HAP-1 (cell line): ENCODE data around the gene SLC6A13.

Source experiments
- DNase-seq, 2 experiments: peaks; one replicate each; pipeline ENCODE4 v3.0.0-alpha.2; 2016 to 2020; ENCODE audit warnings: low spot score in 2 of 2
- H3K27me3 ChIP-seq: fragments of 250-450 bp; sonication (Bioruptor Pico); 2 replicates; pipeline ENCODE4 v1.5.1; 2020; ENCODE audit warnings: low read depth, mild to moderate bottlenecking, moderate library complexity
- H3K36me3 ChIP-seq: fragments of 250-450 bp; sonication (Bioruptor Pico); replicated peaks from 2 replicates; pipeline ENCODE4 v1.5.1; 2020; ENCODE audit warnings: mild to moderate bottlenecking
- H3K4me1 ChIP-seq: fragments of 250-450 bp; sonication (Bioruptor Pico); 2 replicates; pipeline ENCODE4 v1.5.1; 2020; ENCODE audit warnings: mild to moderate bottlenecking
- H3K4me3 ChIP-seq: fragments of 250-450 bp; sonication (Bioruptor Pico); 2 replicates; pipeline ENCODE4 v1.5.1; 2020; ENCODE audit warnings: mild to moderate bottlenecking, moderate library complexity
- H3K9me3 ChIP-seq: fragments of 250-450 bp; sonication (Bioruptor Pico); 2 replicates; pipeline ENCODE4 v1.5.1; 2020; ENCODE audit warnings: mild to moderate bottlenecking, moderate library complexity
- in situ Hi-C: fragments of 300-500 bp; cut with MboI; formaldehyde crosslinking; loops from 3 replicates; pipeline ENCODE4 v1.14.3; 2020; ENCODE audit warnings: low sequenced_read_pairs, inconsistent platforms, mixed read lengths

SLC6A13 gene

DNA sequence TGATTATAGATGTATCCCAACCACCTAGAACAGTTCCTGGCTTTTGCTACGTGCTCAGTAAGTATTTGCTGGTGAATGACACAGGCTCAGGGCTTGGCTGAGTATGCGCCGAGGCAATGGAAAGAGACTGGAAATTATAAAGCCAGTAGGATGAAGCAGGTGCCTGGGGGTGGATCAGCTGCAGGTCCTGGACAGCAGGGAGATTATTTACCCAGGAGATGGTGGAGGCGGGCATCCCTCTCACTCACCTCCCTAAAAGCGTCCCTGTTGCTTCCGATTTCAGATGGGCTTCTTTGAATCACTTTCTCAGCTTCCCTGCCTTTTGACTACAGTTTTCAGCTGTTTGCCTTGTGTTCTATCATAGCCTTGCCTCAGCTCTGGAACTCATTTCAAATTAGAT is 6.4 kb downstream of the SLC6A13 start:
- Histone ChIP-seq H3K4me3 (no peak overlapping the region), H3K4me1 (no peaks in the 10 kb centered on the region), H3K27me3 (peaks cover 5% of the 10 kb centered on the region), H3K9me3 (no peaks in the 10 kb centered on the region), H3K36me3 (no peaks in the 10 kb centered on the region)
- DNase-seq: no peak
- in situ Hi-C loops: no loop called here

DNA sequence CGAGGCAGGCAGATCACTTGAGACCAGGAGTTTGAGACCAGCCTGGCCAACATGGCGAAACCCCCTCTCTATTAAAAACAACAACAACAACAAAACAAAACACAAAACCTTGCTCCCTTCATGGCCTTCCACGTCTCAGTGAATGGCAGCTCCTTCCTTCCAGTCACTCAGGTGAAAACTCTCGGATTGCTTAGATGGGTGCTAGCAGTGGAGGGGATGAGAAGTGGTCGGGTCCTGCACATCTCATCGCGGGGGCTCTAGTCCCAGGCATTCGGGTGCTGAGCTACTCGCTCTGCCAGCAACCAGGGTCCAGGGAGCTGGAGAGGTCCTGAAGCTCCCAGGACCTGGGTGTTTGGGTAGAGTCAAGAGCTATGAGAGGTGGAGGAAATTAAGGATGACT is 7.7 kb downstream of the SLC6A13 start:
- H3K36me3 ChIP-seq: no peaks in the 10 kb centered on the region
- in situ Hi-C loops: no loop called here
- peaks cover 3% of the 10 kb centered on the region; the same call in 1 of the 2 replicates for H3K27me3 ChIP-seq
- no peak for DNase-seq
- H3K4me3 ChIP-seq: no peak overlapping the region
- H3K4me1 ChIP-seq: no peaks in the 10 kb centered on the region
- no peaks in the 10 kb centered on the region for H3K9me3 ChIP-seq

DNA sequence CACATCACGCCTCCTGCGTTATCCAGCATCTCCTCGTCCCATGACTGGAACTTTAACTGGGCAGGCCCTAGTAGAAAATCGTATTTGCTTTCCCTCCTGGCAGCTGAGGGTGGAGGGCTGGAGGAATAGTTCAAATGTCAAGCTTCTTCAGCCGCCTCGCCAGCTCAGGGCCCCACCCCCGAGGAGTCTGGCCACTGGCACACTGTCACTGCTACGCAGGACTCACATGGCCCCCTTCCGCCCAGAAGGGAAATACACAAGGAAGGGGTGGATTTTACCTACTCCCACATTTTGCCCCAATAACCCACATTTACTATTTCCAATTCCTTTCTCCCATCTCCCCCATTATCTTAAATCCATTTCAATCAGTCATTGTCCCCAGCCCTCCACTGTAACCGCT is 8.6 kb downstream of the SLC6A13 start:
- H3K4me1 ChIP-seq: no peaks in the 10 kb centered on the region
- no peaks in the 10 kb centered on the region for H3K27me3 ChIP-seq
- H3K9me3 ChIP-seq: no peaks in the 10 kb centered on the region
- H3K36me3 ChIP-seq: no peaks in the 10 kb centered on the region
- DNase-seq: no peak
- H3K4me3 ChIP-seq: no peak overlapping the region
- in situ Hi-C loops: no loop called here

DNA sequence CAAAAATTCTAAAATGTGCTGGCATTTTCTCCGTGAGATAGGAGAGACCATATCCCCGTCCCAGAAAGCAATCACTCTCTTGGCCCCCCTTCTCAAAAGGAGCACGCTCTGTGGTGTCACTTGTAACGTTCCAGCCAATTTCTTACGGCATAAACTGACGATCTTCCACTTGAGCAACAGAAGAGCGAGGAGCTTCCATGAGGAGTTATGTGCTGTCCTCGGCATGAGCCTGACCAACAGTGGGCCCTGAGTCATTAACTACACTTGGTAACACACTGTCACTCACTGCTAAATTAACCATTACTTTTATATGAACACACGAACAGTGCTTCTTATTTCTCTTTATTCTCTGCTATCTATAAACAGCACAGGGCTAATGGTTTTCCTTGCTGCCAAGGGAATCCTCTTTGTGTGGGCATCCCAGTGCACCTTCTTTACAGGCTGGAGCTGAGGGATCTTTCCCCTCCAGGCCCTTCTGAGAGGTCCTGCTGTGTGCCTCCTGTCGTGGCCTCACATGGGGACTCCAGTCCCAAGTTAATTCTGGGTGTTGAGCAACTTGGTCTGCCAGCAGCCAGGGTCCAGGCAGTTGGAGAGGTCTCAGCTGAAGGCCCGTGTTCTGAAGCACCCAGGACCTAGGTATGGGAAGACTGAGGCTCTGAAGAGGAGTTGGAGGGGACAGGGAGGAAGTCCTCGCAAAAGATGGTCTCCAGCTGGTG is 9.4 kb downstream of the SLC6A13 start:
- in situ Hi-C loops: no loop called here
- Histone ChIP-seq H3K4me1 (no peaks in the 10 kb centered on the region), H3K4me3 (no peak overlapping the region), H3K27me3 (no peaks in the 10 kb centered on the region), H3K36me3 (no peaks in the 10 kb centered on the region), H3K9me3 (no peaks in the 10 kb centered on the region)
- no peak for DNase-seq

DNA sequence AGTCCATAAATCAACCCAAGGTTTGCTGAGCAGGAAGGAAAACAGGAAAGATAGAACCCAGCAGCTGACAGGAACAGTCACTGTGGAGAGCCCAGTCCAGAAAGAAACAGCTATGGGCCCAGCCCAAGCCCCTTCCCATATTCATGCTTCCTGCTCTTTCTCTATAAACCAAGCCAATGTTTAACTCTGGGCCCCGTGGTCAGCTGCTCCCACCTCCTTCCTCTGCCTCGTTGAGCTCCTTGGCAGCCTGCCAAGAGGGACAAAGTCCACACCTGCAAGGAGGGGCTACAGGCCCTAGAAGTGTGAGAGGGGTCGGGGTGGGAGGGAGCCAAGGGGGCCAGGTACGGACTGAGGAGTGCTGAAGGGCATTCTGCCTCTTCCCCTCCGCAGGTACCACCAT is 10.0 kb downstream of the SLC6A13 start:
- Histone ChIP-seq H3K4me3 (no peak overlapping the region), H3K9me3 (no peaks in the 10 kb centered on the region), H3K36me3 (no peaks in the 10 kb centered on the region), H3K4me1 (no peaks in the 10 kb centered on the region), H3K27me3 (no peaks in the 10 kb centered on the region)
- in situ Hi-C loops: no loop called here
- DNase-seq: no peak

GRCh38 chr12:247271-247670 is 15.4 kb downstream of the SLC6A13 start:
- in situ Hi-C loops: no loop called here
- no peak for DNase-seq
- Histone ChIP-seq H3K4me3 (no peak overlapping the region), H3K36me3 (no peaks in the 10 kb centered on the region), H3K27me3 (no peaks in the 10 kb centered on the region), H3K4me1 (no peaks in the 10 kb centered on the region), H3K9me3 (no peaks in the 10 kb centered on the region; the same call in 1 of the 2 replicates)

DNA sequence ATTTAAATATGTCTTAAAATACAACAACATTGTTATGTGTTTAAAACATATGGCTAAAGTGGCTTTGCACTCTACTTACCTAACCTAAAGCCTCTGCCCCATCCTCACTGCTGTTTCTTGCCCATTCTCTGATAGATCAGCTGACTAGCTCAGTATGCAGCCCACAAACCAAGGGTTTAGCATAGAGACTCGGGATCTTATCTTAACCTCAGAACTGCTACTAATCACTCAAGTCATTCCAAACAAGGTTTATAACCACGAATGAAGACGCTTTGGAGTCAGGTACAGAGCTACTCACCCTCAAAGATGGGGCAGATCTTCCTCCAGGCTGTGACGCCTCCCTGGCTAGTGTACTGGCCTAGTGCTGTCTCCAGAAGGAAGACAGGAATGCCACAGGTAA is 19.3 kb downstream of the SLC6A13 start:
- DNase-seq: no peak
- no peaks in the 10 kb centered on the region for H3K27me3 ChIP-seq
- in situ Hi-C loops: no loop called here
- no peaks in the 10 kb centered on the region for H3K4me1 ChIP-seq
- no peak overlapping the region for H3K4me3 ChIP-seq
- H3K9me3 ChIP-seq: no peaks in the 10 kb centered on the region; the same call in 1 of the 2 replicates
- H3K36me3 ChIP-seq: no peaks in the 10 kb centered on the region

GRCh38 chr12:242496-242895 is 20.1 kb downstream of the SLC6A13 start:
- Histone ChIP-seq H3K9me3 (no peaks in the 10 kb centered on the region; the same call in 1 of the 2 replicates), H3K4me3 (no peak overlapping the region), H3K4me1 (no peaks in the 10 kb centered on the region), H3K36me3 (no peaks in the 10 kb centered on the region), H3K27me3 (no peaks in the 10 kb centered on the region)
- DNase-seq: no peak
- in situ Hi-C loops: no loop called here

DNA sequence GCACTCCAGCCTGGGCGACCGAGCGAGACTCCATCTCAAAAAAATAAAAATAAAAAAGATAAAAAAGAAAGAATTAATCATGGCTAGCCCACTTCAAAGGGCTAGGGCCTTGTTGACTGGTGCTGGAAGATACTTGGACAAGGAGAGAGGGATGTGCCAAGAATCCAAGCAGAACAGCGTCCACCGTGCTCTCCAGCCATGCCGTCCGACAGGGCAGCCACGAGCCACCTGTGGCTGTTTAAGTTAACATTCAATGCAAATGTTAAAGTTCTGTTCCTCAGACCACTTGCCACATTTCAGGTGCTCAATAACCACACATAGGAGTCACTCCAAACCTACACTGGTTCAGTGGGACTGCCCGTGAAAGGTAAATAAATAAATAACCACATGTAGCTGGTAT is 21.4 kb downstream of the SLC6A13 start:
- Histone ChIP-seq H3K4me3 (no peak overlapping the region), H3K4me1 (no peaks in the 10 kb centered on the region), H3K36me3 (no peaks in the 10 kb centered on the region), H3K9me3 (peaks cover 3% of the 10 kb centered on the region), H3K27me3 (no peaks in the 10 kb centered on the region)
- in situ Hi-C loops: no loop called here
- no peak for DNase-seq

GRCh38 chr12:240566-240965 is 22.1 kb downstream of the SLC6A13 start:
- in situ Hi-C loops: no loop called here
- peaks cover 3% of the 10 kb centered on the region; the same call in 1 of the 2 replicates for H3K9me3 ChIP-seq
- no peak for DNase-seq
- H3K27me3 ChIP-seq: no peaks in the 10 kb centered on the region
- H3K4me3 ChIP-seq: no peak overlapping the region
- no peaks in the 10 kb centered on the region for H3K4me1 ChIP-seq
- H3K36me3 ChIP-seq: no peaks in the 10 kb centered on the region

- Histone ChIP-seq H3K4me3 (no peak overlapping the region), H3K4me1 (no peaks in the 10 kb centered on the region), H3K27me3 (no peaks in the 10 kb centered on the region), H3K9me3 (peaks cover 3% of the 10 kb centered on the region; the same call in 1 of the 2 replicates), H3K36me3 (no peaks in the 10 kb centered on the region)
- in situ Hi-C loops: no loop called here
- no peak for DNase-seq
These were observed 23.8 kb downstream of the SLC6A13 start for GRCh38 chr12:238736-239398.

- Histone ChIP-seq H3K9me3 (peaks cover 3% of the 10 kb centered on the region; the same call in 1 of the 2 replicates), H3K4me1 (no peaks in the 10 kb centered on the region), H3K27me3 (no peaks in the 10 kb centered on the region), H3K4me3 (no peak overlapping the region), H3K36me3 (no peaks in the 10 kb centered on the region)
- DNase-seq: no peak
- in situ Hi-C loops: no loop called here
These were observed 24.5 kb downstream of the SLC6A13 start for GRCh38 chr12:238116-238515.

- in situ Hi-C loops: no loop called here
- no peak for DNase-seq
These were observed 25.4 kb downstream of the SLC6A13 start for GRCh38 chr12:237026-237815.

GRCh38 chr12:236445-236844 is 26.2 kb downstream of the SLC6A13 start:
- no peaks in the 10 kb centered on the region for H3K27me3 ChIP-seq

More at GRCh38 chr12:237026-237815, 25.4 kb downstream of the SLC6A13 start:
- no peaks in the 10 kb centered on the region for H3K36me3 ChIP-seq
- H3K27me3 ChIP-seq: no peaks in the 10 kb centered on the region
- H3K4me3 ChIP-seq: no peak overlapping the region
- peaks cover 3% of the 10 kb centered on the region; the same call in 1 of the 2 replicates for H3K9me3 ChIP-seq
- no peaks in the 10 kb centered on the region for H3K4me1 ChIP-seq

More at GRCh38 chr12:236445-236844, 26.2 kb downstream of the SLC6A13 start:
- Histone ChIP-seq H3K4me1 (no peaks in the 10 kb centered on the region), H3K36me3 (no peaks in the 10 kb centered on the region), H3K9me3 (peaks cover 3% of the 10 kb centered on the region; the same call in 1 of the 2 replicates), H3K4me3 (no peak overlapping the region)
- no peak for DNase-seq
- in situ Hi-C loops: no loop called here
